GM23338 (cell line): ENCODE measurements around the gene PLCD3. TPM values are rescaled to one million over a fixed set of nuclear protein-coding genes. Genes with fewer than 3 reads are reported as not detected.

Experiments used
- ATAC-seq: fragments of 200-7000 bp; cut with Tn5 transposase; 3 replicates; pipeline ENCODE4 v1.9.1; 2020
- DNase-seq: peaks from one replicate; pipeline ENCODE4 v3.0.0-alpha.2; 2015; ENCODE audit warnings: low spot score
- H2AFZ ChIP-seq: fragments of 200-600 bp; sonication (generic); 2 replicates; pipeline ENCODE4 v1.8.0; 2016; ENCODE audit warnings: antibody characterized with exemption, mild to moderate bottlenecking, moderate library complexity
- H3F3A ChIP-seq: fragments of 200-600 bp; sonication (generic); replicated peaks from 2 replicates; pipeline ENCODE4 v1.8.0; 2017; ENCODE audit warnings: antibody characterized with exemption, mixed run types, low read depth
- H3K27ac ChIP-seq: fragments of 200-600 bp; sonication (generic); 2 replicates; pipeline ENCODE4 v1.6.1; 2016; ENCODE audit warnings: low read depth
- H3K27me3 ChIP-seq: fragments of 200-600 bp; sonication (generic); 2 replicates; pipeline ENCODE4 v1.8.0; 2016; ENCODE audit warnings: mild to moderate bottlenecking, mixed run types, moderate library complexity; ENCODE audit not compliant: insufficient read depth
- H3K36me3 ChIP-seq: fragments of 200-600 bp; sonication (generic); 2 replicates; pipeline ENCODE4 v1.8.0; 2016; ENCODE audit warnings: mild to moderate bottlenecking; ENCODE audit not compliant: insufficient read depth
- H3K4me1 ChIP-seq: fragments of 200-600 bp; sonication (generic); 2 replicates; pipeline ENCODE4 v1.8.0; 2016; ENCODE audit warnings: mild to moderate bottlenecking, moderate library complexity; ENCODE audit not compliant: insufficient read depth
- H3K4me2 ChIP-seq: fragments of 200-600 bp; sonication (generic); 2 replicates; pipeline ENCODE4 v1.7.1; 2017; ENCODE audit warnings: mixed run types
- H3K4me3 ChIP-seq: fragments of 200-600 bp; sonication (generic); 2 replicates; pipeline ENCODE4 v1.6.1; 2016; ENCODE audit warnings: mixed run types
- H3K79me2 ChIP-seq: fragments of 200-600 bp; sonication (generic); replicated peaks from 2 replicates; pipeline ENCODE4 v1.8.0; 2017; ENCODE audit warnings: mild to moderate bottlenecking; ENCODE audit not compliant: insufficient read depth
- H3K9me2 ChIP-seq: fragments of 200-600 bp; sonication (generic); 2 replicates; pipeline ENCODE4 v1.8.0; 2017; ENCODE audit not compliant: insufficient read depth
- H4K20me1 ChIP-seq: fragments of 200-600 bp; sonication (generic); replicated peaks from 2 replicates; pipeline ENCODE4 v1.8.0; 2017; ENCODE audit warnings: mild to moderate bottlenecking; ENCODE audit not compliant: insufficient read depth
- H3K27ac Mint-ChIP-seq: 2 replicates; pipeline ENCODE4 v1.8.0; 2020; ENCODE audit warnings: inconsistent platforms, mild to moderate bottlenecking, moderate library complexity, mixed read lengths
- H3K27me3 Mint-ChIP-seq: 3 replicates; pipeline ENCODE4 v1.8.0; 2022; ENCODE audit warnings: low read depth, mild to moderate bottlenecking, moderate library complexity, mixed read lengths, inconsistent platforms; ENCODE audit not compliant: insufficient read depth, poor library complexity
- H3K36me3 Mint-ChIP-seq: 3 replicates; pipeline ENCODE4 v1.8.0; 2021; ENCODE audit warnings: low read depth, mild to moderate bottlenecking, inconsistent platforms, moderate library complexity, mixed read lengths
- H3K4me1 Mint-ChIP-seq: 3 replicates; pipeline ENCODE4 v1.8.0; 2020; ENCODE audit warnings: mild to moderate bottlenecking, inconsistent platforms, mixed read lengths
- H3K4me3 Mint-ChIP-seq: 3 replicates; pipeline ENCODE4 v1.8.0; 2021; ENCODE audit warnings: moderate library complexity, mild to moderate bottlenecking, inconsistent platforms, mixed read lengths
- H3K9me3 Mint-ChIP-seq: 3 replicates; pipeline ENCODE4 v1.8.0; 2020; ENCODE audit warnings: moderate library complexity, mild to moderate bottlenecking, inconsistent platforms, mixed read lengths
- CREB1 ChIP-seq: fragments of 250-450 bp; sonication (Bioruptor Pico); IDR thresholded peaks from 2 replicates; pipeline ENCODE4 v1.5.0; 2020; ENCODE audit warnings: low read depth, mild to moderate bottlenecking, moderate library complexity
- EZH2phosphoT487 ChIP-seq: fragments of 200-600 bp; sonication (generic); IDR thresholded peaks from one replicate; pipeline ENCODE4 v1.8.1; 2018; ENCODE audit warnings: antibody characterized with exemption; ENCODE audit not compliant: unreplicated experiment
- NANOG ChIP-seq: IDR thresholded peaks from 2 replicates; pipeline ENCODE4 v1.6.1; 2016; ENCODE audit warnings: antibody characterized with exemption, borderline replicate concordance
- POLR2AphosphoS5 ChIP-seq: IDR thresholded peaks from 2 replicates; pipeline ENCODE4 v1.6.1; 2016; ENCODE audit warnings: antibody characterized with exemption, low read depth
- ZNF114 ChIP-seq: fragments of 250-450 bp; sonication (Bioruptor Pico); IDR thresholded peaks from 2 replicates; pipeline ENCODE4 v1.5.0; 2020; ENCODE audit warnings: mild to moderate bottlenecking, moderate library complexity
- ZNF462 ChIP-seq: fragments of 250-450 bp; sonication (Bioruptor Pico); IDR thresholded peaks from 2 replicates; pipeline ENCODE4 v1.5.0; 2020; ENCODE audit warnings: mild to moderate bottlenecking, moderate library complexity
- polyA plus RNA-seq: library from polyadenylated mRNA; unstranded; fragments of >200 nt; fragmentation: Nextera tagmentation; extraction: Ambion mirVana; gene quantifications from 2 replicates; pipeline ENCODE4 v1.2.1, GENCODE V29; 2016
- total RNA-seq: library from RNA; depleted of rRNA; stranded (reverse); fragments of >200 nt; shearing (Covaris generic); gene quantifications from 2 replicates; pipeline ENCODE4 v1.2.3, GENCODE V29; 2014

PLCD3 gene
- total and polyA plus RNA-seq, 2 experiments from 2014 or later = 3.0 to 32.1 TPM

GRCh38 chr17:45143094-45143670, 10.9 kb upstream of the PLCD3 start (continued):
- TF ChIP-seq ZNF462 (CRISPR knock-in tag) (no peak), POLR2AphosphoS5 (no peak), CREB1 (no peak)

- no peak overlapping the region for H3K4me3 ChIP-seq
- Mint-ChIP-seq H3K4me3 (no peak overlapping the region), H3K9me3 (no peaks in the 10 kb centered on the region), H3K27ac (no peak overlapping the region), H3K36me3 (peaks cover 3% of the 10 kb centered on the region; the same call in 1 of the 3 replicates), H3K27me3 (peaks cover 18% of the 10 kb centered on the region), H3K4me1 (peaks cover 18% of the 10 kb centered on the region)
- H3K27ac ChIP-seq = no peak overlapping the region
- H3K9me2 ChIP-seq = no peaks in the 10 kb centered on the region
- no peaks in the 10 kb centered on the region for H3K27me3 ChIP-seq
- no peak for TF ChIP-seq NANOG
- no peak for TF ChIP-seq POLR2AphosphoS5
- TF ChIP-seq EZH2phosphoT487 = no peak
- no peak for TF ChIP-seq ZNF114
- no peaks in the 10 kb centered on the region for H3K36me3 ChIP-seq
- H3K4me2 ChIP-seq = no peak overlapping the region
- H2AFZ ChIP-seq = no peak overlapping the region
- H4K20me1 ChIP-seq = no peaks in the 10 kb centered on the region
- H3K79me2 ChIP-seq = no peaks in the 10 kb centered on the region
- ATAC-seq (no peak), DNase-seq (no peak)
- peaks cover 3% of the 10 kb centered on the region; the same call in 1 of the 2 replicates for H3K4me1 ChIP-seq
- H3F3A ChIP-seq = peaks cover 6% of the 10 kb centered on the region; the same call in 1 of the 2 replicates
Observed at GRCh38 chr17:45139533-45139920, 7.2 kb upstream of the PLCD3 start.
